Esophagus squamous epithelium (tissue), 4 donors: ENCODE measurements around the gene MEIS2.

Experiments
- POLR2A ChIP-seq, 4 donors: fragments of 450-650 bp; IDR thresholded peaks; one replicate each; pipeline ENCODE4 v1.6.1; 2017; ENCODE audit warnings: antibody characterized with exemption in 4 of 4, mild to moderate bottlenecking in 4 of 4, moderate library complexity in 3 of 4
- TF ChIP-seq, protein P1 (sequence below), 6 experiments: fragments of 450-650 bp in 4 of 6; fragments of 200-600 bp in 2 of 6; sonication (generic) in 2 of 6; IDR thresholded peaks; one replicate each; pipeline ENCODE4 v1.5.1; 2016 to 2019; ENCODE audit warnings: antibody characterized with exemption in 6 of 6, mild to moderate bottlenecking in 4 of 6, moderate library complexity in 4 of 6

DNA sequence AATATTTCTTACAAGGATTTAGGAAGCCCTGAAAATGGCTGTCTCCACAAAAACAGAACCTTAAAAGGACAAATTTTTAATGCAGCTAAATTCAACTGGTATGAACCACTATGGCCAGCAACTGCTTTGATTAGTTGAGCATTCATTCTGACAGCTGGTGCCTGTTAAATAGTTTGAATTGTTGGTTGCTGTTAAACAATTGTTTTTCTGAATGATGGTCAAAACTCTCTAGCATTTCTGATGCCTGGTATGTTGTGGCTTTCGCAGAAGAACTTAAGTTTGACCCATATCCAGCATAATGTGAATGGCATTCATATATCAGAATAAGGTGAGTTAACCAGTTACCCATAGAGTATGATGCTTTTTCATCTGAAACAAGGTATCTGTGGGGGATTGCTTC lies 138.4 kb downstream of the MEIS2 start:
- TF ChIP-seq, protein P1, sequence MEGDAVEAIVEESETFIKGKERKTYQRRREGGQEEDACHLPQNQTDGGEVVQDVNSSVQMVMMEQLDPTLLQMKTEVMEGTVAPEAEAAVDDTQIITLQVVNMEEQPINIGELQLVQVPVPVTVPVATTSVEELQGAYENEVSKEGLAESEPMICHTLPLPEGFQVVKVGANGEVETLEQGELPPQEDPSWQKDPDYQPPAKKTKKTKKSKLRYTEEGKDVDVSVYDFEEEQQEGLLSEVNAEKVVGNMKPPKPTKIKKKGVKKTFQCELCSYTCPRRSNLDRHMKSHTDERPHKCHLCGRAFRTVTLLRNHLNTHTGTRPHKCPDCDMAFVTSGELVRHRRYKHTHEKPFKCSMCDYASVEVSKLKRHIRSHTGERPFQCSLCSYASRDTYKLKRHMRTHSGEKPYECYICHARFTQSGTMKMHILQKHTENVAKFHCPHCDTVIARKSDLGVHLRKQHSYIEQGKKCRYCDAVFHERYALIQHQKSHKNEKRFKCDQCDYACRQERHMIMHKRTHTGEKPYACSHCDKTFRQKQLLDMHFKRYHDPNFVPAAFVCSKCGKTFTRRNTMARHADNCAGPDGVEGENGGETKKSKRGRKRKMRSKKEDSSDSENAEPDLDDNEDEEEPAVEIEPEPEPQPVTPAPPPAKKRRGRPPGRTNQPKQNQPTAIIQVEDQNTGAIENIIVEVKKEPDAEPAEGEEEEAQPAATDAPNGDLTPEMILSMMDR (IDR thresholded peaks at IDR 0.05) = no peak
- no peak for TF ChIP-seq POLR2A (IDR thresholded peaks at IDR 0.05)
